ENCODE results near the gene B4GAT1.
"Not testable (repeated sequence)": the region's sequence is repeated elsewhere in the genome, so short reads cannot be mapped to it uniquely, and the experiment has no call there.

B4GAT1 gene

GRCh38 chr11:66347425-66348276 lies at the start of gene B4GAT1:
Gene B4GAT1 (minus strand): TSS chr11:66347629. CDS start chr11:66347545, 84 bp downstream.
- DNase-seq (ENCODE audit: extremely low read depth in 1 of 2, low read depth in 1 of 2), result peak; percentile 65 to 80

GRCh38 chr11:66393954-66394353 lies 46.5 kb upstream of the B4GAT1 start:
- no peak for DNase-seq (ENCODE audit: extremely low read depth in 1 of 2, low read depth in 1 of 2)

DNA sequence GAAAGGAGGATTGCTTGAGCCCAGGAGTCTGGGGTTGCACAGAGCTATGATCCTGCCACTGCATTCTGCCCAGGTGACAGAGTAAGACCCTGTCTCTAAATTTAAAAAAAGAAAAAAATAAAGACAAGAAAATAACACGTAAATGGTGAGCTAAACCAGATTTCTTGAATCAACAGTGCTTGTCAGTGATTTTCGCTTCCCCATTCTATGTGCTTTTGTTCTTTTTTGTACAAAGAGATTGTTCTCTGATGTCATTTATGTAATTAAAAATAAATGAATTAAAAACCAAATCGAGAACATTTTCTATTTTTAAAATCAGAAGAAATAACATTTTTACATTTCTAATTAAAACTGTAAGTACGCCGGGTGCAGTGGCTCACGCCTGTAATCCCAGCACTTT lies 43.9 kb upstream of the B4GAT1 start:
- no peak for DNase-seq (ENCODE audit: extremely low read depth in 1 of 2, low read depth in 1 of 2)

DNA sequence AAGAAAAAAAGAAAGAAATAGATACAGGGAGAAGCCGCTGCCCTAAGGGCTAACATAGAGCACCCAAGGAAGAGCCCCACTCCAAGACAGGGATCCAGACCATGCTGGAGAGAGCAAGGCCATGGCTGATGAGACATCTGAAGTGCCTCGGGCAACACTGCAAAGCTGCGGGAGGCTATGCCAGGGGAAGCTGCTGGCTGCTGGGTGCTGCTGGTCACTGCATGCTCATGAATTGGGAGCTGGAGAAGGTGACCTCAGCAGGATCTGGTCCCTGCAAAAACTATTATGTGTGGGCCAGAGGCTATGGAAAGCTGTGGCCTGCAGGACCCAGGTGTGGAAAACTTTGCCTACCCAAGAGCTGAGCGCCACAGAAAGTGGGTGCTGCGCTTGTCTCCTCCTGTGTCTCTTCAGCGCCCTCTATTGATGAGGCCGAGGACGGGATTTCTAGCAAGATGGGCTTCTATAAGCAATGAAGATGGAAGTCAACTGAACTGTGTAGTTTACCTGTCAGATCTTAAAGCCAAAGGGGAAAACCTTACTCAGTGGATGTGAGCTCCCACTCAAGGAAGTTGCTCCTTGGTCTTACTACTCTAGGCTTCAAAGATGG lies 41.5 kb upstream of the B4GAT1 start:
- peak; percentile 25 to 64 for DNase-seq (ENCODE audit: extremely low read depth in 1 of 2, low read depth in 1 of 2)

DNA sequence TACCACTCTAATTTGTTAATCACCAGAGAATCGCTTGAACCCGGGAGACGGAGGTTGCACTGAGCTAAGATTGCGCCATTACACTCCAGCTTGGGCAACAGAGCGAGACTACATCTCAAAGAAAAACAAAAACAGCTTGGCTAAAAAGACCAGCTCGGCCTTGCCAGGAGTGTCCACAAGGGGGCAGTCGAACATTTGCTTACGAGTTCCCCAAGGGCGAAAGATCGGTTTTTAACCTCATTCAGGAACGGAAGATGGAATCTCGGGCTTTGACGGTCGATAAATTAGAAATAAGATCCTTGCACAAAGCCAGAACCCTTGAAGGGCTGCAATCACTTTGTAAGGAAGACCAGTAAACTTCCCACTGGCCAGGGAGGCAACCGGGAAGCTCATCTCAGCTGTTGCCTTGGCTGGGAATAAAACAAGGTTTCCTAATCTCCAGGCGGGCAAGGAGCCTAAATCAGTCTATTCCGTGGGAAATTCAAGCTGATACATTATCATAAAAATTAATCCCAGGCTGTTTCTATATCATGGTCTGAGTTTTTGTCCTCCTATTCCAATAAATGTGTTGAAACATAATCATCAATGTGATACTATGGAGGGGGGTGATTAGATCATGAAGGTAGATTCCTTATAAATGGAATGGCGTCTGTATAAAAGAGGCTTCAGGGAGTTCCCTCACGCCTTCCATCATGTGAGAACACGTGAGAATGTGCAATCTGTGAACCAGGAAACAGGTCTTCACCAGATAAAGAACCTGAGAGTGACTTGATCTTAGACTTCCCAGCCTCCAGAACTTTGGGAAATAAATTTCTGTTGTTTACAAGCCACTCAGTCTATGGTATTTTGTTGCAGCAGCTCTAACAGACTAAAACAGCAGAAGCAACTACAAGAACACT lies 39.0 kb upstream of the B4GAT1 start:
- DNase-seq (ENCODE audit: extremely low read depth in 1 of 2, low read depth in 1 of 2), result peak; percentile 45 to 73

GRCh38 chr11:66384316-66384715 lies 36.9 kb upstream of the B4GAT1 start:
- DNase-seq (ENCODE audit: extremely low read depth in 1 of 2, low read depth in 1 of 2), result not testable (repeated sequence)

- not testable (repeated sequence) for DNase-seq (ENCODE audit: extremely low read depth in 1 of 2, low read depth in 1 of 2)
Measured at GRCh38 chr11:66380264-66380663, 32.8 kb upstream of the B4GAT1 start.

GRCh38 chr11:66373690-66374287 lies 26.4 kb upstream of the B4GAT1 start:
- DNase-seq (ENCODE audit: extremely low read depth in 1 of 2, low read depth in 1 of 2), result not testable (repeated sequence)

DNA sequence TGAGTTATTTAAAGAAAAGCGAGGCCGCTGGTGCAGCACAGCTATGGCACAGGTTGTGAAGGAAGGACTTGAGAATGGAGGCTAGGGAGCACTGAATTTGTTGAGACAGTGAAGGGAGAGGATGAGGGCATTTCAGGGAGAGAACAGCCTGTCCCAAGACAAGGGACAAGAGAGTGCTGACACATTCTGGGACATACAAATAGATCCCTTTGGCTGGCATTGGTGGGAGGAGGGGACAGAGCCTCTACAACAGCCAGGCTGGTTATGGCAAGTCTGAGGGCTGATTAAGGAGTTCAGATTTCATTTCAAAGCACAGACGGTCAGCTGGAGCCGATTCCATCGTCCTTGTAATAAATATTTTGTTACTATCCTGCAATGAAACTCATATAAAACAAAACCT lies 25.8 kb upstream of the B4GAT1 start:
- DNase-seq (ENCODE audit: extremely low read depth in 1 of 2, low read depth in 1 of 2), result no peak

DNA sequence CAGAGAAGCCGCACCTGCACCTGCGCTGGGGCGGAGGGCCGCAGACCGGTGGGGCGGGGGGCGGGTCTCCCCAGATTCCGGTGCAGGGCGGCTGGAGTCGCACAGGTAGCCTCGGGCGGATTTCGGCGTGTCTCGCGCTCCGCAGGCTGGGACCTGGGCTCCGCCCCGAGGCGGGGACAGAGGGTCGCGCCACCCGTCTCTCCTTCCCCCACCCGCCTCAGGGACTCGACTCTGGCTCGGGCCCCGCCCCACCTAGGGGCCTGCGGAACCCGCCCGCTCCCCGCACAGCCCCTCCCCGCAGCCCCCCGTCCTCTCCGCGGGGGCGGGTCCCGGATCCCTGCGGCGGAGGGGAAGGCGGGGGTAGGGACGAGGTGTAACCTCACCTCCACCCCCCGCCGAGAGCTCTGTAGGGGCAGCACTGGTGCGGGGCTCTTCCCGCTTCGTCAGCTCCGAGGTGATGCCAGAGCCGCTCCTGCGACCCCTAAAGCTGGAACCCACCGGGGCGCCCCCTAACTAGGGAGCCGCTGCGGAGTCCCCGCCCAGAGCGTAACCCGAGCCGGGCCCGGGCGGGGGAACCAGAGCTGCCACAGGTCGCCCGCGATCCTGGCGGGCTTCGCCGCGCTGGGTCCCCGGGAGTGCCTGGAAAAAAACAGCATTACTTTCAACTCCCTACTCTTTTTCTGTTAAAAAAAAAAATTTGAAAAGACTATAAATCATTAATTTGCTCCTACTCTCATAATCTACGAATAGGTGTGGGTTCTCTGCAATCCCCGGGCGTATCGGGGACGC lies 24.4 kb upstream of the B4GAT1 start, which contains the start of gene SLC29A2:
TSS of gene SLC29A2 (minus strand) at position 134 of the 789 bp plus-strand sequence. CDS start 169 bp downstream, outside the sequence.
- peak; percentile 71 to 76 for DNase-seq (ENCODE audit: extremely low read depth in 1 of 2, low read depth in 1 of 2)

DNA sequence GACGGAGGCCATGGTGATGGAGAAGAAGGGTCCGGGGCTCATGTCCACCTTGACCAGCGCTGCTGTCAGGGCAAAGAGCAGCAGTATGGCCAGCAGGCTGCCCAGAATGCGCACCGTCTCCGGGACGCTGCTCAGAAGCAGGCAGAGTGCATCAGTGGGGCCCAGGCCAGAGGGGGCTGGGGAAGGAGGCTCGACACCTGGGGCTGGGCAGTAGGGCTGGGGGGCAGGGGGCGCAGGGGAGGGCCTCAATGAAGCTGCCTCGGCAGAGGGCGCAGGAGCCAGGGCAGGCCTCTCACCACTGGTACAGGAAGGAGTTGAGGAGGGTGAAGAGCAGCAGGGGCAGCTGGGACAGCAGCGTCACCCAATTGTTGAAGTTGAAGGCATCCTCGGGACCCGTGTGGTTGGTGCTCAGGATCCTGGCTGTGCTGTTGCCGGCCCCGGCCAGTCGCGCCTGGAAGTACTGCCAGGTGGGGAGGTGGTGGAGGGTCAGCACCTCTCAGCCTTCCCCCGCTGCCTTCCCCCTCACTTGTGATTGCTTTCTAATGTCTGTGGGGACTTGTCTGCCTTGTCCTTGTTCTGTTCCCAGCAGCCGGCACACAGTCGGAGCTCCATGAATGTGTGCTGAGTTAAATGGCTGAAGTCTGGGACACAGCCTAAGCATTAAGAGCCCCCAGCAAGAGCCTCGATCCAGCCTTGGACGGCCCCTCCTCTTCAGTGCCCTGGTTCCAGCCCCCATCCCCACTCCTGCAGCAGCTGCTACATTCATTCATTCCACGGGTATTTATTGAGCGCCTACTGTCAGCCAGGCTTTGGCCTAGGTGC lies 21.9 kb upstream of the B4GAT1 start:
- no peak for DNase-seq (ENCODE audit: extremely low read depth in 1 of 2, low read depth in 1 of 2)

- no peak for DNase-seq (ENCODE audit: extremely low read depth in 1 of 2, low read depth in 1 of 2)
Measured at GRCh38 chr11:66368484-66368883, 21.1 kb upstream of the B4GAT1 start.

DNA sequence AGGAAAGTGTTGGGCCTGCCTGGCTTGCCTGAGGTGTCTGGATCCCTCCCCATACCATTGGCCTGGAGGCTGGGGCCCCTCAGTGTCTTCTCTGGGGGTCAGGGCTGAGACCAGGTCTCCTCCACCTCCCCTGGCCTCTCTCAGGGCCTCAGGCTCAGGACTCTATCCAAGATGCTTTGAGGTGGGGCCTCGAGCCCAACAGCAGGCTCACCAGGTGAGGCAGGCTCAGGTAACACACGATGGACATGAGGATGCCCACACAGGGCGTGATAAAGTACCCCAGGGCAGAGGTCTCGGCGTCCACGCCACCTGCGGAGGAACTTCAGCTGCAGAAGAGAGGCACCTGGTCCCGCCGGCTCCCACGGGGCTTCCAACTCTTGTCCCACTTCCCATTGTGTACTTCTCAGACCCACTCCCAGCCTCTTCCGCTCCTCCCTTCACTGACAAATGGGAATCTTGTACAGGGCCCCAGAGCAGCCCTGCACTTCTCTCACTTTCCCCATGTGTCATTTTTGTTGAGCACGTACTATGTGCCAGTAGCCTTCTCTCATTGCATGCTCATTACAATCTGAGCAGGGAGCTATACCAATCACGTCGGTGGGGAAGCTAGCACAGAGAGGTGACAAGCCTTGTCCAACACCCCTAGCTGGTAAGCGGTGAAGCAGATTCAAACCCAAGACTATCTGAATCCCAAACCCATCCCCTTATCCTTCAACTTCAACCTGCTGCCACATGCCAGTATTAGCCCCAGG lies 20.3 kb upstream of the B4GAT1 start:
- DNase-seq (ENCODE audit: extremely low read depth in 1 of 2, low read depth in 1 of 2), result no peak

- no peak for DNase-seq (ENCODE audit: extremely low read depth in 1 of 2, low read depth in 1 of 2)
Measured at GRCh38 chr11:66366844-66367477, 19.5 kb upstream of the B4GAT1 start.

- no peak for DNase-seq (ENCODE audit: extremely low read depth in 1 of 2, low read depth in 1 of 2)
Measured at GRCh38 chr11:66365711-66366619, 18.5 kb upstream of the B4GAT1 start.

DNA sequence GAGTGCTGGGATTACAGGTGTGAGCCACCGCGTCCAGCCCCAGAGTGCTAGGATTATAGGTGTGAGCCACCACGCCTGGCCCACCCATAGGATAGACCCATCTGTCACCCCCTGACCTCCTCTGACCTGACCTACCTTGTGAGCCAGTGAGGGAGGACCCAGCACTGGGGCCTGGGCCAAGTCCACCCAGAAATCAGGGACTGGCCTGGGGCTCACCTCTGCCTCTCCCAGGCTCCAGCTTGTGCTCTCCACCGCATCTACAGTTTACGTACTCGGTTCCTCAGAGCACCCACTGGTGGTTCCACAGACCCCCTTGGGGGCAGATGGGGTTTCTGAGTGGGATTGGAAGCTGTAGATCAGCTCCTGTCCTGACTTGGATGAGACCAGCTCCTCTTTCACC lies 17.7 kb upstream of the B4GAT1 start:
- DNase-seq (ENCODE audit: extremely low read depth in 1 of 2, low read depth in 1 of 2), result no peak

Measured in stimulated activated CD8-positive, alpha-beta memory T cell treated with anti-CD3 and anti-CD28 coated beads, Interleukin-7, amount 100 ng/mL, for 48 hours (primary cell).